Esophagus squamous epithelium (tissue), 4 donors: ENCODE results near the gene ZNF563.

Source experiments
- CTCF ChIP-seq, 6 experiments: fragments of 450-650 bp in 4 of 6; fragments of 200-600 bp in 2 of 6; sonication (generic) in 2 of 6; IDR thresholded peaks; one replicate each; pipeline ENCODE4 v1.5.1; 2016 to 2019; ENCODE audit warnings: antibody characterized with exemption in 6 of 6, mild to moderate bottlenecking in 4 of 6, moderate library complexity in 4 of 6
- POLR2A ChIP-seq, 4 donors: fragments of 450-650 bp; IDR thresholded peaks; one replicate each; pipeline ENCODE4 v1.6.1; 2017; ENCODE audit warnings: antibody characterized with exemption in 4 of 4, mild to moderate bottlenecking in 4 of 4, moderate library complexity in 3 of 4

GRCh38 chr19:12272980-12273901 is 60.2 kb downstream of the ZNF563 start:
- TF ChIP-seq CTCF (IDR thresholded peaks at IDR 0.05) (no peak), POLR2A (IDR thresholded peaks at IDR 0.05) (no peak)
